GM18907 (cell line): ENCODE results near the gene MYO1A.
"Not testable (repeated sequence)": the region's sequence is repeated elsewhere in the genome, so short reads cannot be mapped to it uniquely, and the experiment has no call there.

Experiments used
- ATAC-seq: cut with Tn5 transposase; IDR thresholded peaks from one replicate; pipeline ENCODE4 v1.9.1; 2021; ENCODE audit warnings: mild to moderate bottlenecking, moderate library complexity; ENCODE audit not compliant: unreplicated experiment

MYO1A gene

DNA sequence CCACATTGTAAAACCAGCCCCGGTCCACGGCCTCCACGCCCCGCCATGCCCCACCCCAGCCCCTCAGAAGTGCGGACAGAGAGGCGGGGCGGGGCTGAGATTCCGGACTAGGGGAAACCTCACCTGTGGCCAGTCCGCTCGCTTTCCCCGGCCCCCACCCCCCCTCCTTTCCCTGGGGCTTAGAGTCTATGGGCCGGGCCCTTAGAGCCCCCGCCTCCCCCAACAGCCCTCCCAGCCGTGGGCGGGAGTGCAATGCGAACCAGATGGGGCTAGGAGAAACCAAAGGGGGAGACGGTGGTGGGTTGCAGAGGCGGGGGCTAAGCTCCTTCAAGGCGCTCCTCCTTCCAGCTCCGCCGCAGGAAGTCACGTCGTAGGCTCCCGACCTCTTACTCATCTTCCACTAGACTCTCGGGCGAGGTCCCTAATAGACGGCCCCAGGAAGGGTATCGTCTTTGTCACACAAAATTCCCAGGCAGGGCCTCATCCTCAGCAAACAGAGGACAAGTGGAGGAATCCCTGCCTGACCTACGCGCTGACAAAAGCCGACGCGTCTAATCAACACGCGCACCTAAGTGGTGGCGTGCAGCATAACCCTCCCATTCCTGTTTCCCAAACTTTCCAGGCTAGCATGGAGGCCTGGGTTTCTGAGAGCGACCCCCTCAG, 37.9 kb upstream of the MYO1A start:
- peak; percentile 38 for ATAC-seq

DNA sequence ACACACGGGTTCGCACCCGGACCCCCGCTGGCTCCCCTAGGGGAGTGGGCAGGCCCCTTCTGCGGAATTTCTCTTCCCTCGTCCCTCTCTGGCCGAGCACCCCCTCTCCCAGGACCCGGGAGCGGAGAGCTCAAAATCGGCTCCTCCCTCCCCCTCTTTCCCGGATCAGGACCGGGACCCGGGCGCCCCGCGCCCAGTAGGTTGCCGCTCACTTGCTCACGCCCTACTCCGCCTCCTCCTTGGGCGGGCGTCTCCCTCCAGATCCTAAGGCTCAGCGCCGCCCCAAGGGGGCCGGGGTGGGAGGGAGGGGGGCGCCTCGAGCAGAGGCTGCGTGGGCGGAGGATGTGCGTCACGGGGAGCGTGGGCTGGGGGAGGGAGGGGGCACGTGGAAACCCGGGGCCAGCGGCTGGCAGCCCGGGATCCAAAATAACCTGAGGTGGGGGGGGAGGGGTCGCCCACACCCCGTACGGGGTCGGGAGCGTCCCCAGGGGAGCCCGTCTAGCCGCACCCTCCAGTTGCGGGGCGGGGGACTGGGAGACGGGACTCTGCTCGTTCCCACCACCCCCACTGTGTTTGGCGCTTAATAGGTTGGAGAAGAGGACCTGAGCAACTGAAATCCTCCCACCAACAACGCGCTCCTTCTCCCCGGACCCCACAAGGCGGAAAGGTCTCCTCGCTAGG, 37.2 kb upstream of the MYO1A start:
- ATAC-seq = peak; percentile 32

DNA sequence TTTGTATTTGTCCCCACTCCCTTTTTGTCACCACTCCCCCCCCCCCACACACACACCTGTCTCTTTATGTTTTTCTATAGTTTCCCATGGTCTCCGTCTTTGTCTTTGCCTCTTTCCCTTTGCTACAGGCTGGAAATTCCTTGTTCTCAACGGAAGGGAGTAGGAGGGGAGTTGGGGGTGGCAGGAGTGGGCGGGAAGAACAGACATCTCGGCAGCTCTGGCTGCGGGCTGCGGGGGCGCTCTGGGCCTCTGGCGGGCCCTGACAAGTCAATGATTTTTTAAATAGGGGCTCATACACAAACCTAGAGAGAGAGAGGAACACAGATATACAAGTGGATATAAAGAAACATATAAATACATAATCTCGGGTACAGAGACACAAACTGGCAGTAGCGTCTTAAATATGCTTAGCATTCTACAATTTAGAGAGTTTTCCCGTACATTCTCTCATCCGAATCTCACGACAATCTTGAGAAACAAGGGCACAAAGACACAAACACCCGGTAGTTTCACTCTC, 36.6 kb upstream of the MYO1A start:
- ATAC-seq = no peak

DNA sequence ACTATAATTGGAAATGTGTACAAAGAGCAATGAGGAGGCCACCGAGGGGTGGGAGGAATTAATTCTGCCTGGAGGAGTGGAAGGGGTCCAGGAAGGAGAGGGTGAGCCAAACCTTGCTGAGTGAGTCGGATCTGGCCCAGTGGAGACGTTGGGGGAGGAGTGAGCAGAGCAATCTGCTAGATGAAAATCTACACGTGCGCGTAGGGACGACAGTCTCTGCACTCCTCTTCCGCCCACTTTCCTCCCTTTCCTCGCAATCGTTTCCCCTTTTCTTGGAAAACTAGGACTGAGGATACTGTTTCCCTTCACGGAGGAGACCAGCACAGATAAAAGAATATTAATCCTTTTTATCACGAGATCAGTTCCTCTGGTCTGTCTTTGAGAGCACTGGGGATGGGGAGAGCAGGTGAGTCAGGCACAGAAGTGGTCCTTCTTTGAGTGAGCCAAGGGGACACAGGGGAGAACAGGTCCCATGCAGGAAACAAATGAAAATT, 36.1 kb upstream of the MYO1A start:
- no peak for ATAC-seq

DNA sequence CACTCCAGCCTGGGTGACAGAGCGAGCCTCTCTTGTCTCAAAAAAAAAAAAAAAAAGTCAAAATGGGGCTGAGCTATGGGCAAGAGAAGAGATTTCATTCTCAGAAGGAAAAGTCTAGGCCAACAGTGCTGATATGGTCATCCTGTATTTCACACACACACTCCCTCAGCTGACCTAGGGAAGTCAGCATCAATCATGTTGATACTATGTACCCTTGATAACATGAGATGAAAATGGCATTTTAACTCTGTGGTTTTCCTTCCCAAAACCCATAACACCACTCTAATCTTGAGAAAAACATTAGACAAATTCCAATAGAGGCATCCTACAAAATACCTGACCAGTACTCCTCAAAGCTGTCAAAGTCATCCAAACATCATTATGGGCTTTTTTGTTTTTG, 30.9 kb upstream of the MYO1A start:
- no peak for ATAC-seq

DNA sequence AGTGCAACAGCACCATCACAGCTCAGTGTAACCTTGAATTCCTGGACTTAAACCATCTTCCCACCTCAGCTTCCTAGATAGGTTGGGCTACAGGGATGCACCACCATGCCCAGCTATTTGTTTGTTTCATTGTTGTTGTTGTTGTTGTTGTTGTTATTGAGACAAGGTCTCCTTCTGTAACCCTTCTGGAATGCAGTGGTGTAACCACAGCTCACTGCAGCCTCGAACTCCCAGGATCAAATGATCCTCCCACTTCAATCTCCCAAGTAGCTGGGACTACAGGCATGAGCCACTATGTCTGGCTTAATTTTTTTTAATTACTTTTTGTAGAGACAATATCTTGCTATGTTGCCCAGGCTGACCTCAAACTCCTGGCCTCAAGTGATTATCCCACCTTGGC, 29.9 kb upstream of the MYO1A start:
- no peak for ATAC-seq

DNA sequence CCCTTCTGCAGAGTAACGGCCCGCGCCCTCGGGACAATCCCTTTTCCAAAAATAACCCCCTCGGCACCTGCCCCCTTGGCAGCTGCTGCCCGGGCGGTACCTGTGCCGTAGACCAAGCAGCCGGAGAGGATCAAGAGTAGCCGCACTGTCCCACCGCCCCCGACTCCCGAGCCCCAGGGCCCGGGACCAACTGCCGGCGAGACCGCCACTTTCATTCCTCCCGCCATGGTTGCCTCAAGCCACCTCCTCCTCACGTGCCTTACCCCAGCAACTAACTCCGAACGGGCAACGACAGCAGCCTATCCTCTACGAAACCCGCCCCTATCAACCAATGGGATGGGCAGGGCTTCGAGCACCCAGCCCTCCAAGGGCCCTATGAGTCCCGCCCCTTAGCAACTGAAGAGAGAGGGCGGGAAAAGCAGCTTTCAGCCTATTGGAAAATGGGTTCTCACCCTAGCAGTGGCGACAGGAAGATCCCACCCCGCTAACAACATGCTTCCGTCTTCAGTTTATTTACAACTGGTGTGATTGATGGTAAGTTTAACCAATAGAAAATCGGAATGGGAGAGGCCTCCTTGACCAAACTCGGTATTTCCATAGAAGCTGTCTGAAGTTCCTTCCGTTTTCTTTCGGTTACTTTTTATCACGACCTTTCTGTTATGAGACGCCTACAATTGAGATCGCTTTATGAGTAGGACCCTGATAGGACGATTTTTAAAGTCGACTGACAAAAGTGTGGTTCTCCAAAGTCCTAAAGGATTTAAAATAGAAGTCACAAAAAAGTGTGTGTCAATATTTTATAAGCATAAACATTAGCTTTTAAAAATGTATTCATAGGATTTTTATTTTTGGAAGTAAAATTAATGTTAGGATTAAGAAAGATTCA, 28.8 kb upstream of the MYO1A start, which contains the start of gene NEMP1:
TSS of gene NEMP1 (minus strand) at position 273 of the 886 bp plus-strand sequence. CDS start at position 227, 46 bp downstream.
- peak; percentile 94 for ATAC-seq

DNA sequence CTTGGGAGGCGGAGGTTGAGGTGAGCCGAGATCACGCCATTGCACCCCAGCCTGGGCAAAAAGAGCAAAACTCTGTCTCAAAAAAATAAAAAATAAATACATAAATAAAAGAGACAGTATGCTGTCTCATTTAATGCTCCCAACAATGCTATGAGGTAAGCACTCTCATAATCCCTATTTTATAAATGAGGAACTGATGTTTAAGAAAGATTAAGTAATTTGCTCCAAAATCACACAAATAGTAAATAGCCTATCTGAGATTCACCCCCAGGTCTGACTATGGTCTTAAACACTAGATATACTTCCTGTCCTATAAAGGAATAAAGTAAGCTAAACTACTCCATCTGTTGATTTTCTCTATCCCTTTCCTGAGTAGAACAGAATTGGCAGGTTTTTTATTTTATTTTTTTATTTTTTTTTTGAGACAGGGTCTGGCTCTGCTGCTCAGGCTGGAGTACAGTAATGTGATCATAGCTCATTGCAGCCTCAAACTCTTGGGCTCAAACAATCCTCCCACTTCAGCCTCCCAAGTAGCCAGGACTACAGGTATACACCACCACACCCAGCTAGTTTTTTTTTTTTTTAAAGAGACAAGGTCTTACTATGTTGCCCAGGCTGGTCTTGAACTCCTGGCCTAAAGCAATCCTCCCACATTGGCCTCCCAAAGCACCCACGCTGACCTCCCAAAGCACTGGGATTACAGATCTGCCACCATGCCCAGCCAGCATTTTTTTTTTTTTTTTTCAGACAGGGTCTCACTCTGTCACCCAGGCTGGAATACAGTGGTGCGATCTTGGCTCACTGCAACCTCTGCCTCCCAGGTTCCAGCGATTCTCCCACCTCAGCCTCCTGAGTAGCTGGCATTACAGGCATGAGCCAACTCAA, 23.9 kb upstream of the MYO1A start:
- not testable (repeated sequence) for ATAC-seq

DNA sequence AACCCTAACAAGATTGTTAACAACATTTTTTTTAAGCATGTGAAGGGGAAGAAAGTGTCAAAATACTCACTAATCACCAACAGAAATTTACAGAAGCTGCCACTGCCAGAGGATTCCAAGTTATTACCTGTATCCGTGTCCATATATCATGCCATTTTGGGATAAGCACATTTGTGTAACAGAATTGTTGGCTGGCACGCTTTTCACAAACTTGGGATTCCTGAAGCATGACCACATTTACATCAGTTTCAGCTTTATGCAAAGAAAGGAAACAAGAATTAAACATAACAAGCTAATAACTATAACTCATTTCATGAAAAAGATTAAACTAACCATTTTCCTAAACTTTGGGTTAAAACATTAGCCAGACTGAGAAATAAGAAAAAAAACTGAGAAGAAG, 22.7 kb upstream of the MYO1A start:
- no peak for ATAC-seq

DNA sequence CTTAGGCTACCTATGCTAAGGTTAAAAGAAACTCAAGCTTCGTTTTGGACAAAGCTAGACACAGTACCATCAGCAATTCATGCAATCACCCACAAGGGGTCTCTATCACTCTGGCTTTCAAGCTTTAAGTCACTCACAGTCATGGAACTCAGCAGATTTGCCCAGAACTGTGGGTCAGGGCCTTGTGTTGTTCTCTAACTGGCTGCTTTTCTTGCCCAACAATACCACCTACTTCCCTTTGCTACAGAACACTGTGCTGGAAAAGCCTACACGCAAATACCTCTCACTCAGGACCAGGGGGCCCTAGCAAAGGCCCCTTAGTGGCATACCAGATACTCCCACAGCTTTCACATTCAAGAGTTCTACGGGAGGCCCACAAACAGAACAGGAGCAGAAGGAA, 19.6 kb upstream of the MYO1A start:
- ATAC-seq = peak; percentile 72

DNA sequence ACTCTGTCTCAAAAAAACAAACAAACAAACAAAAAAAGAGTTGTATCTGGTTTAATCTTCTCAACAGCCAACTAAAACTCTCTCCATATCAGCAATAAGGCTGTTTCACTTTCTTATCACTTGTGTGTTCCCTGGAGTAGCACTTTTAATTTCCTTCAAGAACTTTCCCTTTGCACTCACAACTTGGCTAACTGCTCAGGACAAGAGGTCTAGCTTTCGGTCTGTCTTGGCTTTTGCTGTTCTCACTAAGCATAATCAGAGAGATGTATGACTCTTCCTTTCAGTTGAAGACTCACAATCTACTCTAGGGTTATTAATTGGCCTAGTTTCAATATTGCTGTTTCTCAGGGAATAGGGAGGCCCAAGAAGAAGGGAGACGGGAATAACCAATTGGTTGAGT, 16.3 kb upstream of the MYO1A start:
- no peak for ATAC-seq

DNA sequence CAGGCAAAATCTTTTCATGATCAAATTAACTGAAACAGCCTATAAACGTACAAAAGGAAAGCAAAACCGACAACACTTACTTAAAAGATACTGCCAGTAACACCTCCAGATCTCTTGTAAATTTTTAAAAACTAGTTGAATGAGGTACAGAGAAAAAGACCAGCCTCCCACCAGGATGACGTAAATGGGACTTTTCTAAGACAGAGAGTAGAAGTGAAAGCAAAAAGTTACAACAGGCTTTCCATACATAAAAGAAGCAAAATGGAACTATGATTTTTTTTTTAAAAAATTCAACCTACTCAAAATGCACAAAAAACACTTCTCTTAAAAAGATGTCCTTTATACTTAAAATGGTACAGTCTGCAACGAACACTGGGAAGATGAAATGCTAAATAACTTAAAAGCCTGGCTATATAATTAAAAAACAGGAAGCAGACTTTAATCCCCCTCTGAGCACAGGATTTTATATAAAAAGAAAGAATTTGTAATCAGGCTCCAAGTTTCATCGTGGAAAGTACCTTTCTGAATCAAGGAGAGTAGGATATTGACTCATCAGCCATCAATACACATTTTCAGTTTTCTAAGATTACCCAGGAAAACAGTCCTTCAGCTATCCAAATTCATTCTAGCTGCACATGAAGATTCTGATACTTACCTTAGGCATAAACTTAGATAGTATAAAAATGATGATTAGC, 14.2 kb upstream of the MYO1A start:
- ATAC-seq = peak; percentile 79

DNA sequence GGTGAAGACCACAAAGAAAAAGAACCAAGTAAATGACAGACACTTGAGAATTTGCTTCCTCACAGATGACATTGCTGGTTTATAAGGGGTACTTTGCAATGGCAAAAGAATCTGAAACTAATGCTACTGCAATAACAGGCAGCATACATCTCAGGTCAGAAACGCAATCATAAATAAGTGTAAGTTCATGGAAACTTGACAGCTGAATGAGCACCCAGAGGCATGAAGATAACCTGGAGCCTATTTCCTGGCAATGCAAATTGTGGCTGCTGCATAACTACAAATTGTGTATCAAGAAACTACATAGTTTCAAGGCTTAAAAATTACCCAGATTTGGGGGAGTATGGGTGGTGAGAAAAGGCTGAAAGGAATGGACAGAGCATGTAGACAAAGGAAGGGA, 8.5 kb upstream of the MYO1A start:
- ATAC-seq = peak; percentile 61

DNA sequence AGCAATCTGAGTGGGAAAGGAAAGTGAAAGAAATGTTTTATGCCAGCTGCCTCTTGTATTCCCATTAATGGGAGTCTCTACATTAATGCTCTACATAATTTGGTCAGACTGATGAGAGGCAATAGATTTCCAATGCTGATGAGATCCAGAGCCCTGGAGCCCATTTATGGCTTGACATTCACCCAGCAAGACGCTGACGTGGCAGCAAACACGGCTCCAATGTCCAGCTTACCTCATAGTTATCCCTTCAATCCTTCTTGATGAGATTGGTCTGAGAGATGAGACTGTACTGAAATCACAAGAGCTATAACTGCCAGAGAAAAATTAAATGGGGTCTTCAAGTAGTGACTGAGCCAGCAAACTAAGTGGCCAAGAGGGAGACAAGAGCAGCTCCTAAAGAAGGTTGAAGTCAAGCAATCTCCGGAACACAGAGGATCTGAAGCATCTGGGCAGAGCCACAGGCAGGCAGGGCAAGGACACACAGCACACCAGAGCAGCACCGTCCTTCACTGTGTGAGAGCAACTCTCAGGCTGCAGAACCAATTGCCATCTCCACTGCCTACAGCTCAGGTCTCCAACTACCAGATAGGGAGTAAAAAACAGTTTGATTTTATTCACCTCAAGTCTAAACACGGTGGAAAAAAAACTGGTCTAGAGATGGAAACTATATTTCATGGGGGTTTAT, 7.3 kb upstream of the MYO1A start:
- no peak for ATAC-seq

DNA sequence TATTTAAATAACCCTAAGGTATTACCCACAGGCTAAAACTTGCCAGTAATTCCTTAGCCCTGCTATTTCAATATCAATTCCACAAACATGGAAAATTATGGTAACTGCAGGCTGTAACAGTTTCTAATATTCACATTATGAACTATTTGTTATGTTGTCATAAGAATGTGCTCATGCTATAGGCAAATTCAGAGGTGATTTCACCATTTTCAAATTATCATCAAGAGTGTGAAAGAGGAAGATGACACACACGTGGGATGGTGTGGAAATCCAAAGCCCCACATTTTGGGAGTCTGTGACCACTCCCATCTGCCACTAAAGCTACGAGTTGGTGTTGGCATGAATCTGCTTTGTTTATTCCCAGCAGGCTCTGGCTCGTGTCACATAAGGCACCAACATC, 5.9 kb upstream of the MYO1A start:
- ATAC-seq = no peak

DNA sequence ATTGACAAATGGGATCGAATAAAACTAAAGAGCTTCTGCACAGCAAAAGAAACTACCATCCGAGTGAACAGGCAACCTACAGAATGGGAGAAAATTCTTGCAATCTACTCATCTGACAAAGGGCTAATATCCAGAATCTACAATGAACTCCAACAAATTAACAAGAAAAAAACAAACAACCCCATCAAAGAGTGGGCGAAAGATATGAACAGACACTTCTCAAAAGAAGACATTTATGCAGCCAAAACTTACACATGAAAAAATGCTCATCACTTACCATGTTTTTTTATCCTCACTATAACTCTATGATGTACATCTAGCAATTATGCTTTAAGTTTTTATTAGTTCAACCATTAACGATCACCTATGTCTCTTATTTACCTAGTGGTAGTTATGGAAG, 4.0 kb upstream of the MYO1A start:
- not testable (repeated sequence) for ATAC-seq

DNA sequence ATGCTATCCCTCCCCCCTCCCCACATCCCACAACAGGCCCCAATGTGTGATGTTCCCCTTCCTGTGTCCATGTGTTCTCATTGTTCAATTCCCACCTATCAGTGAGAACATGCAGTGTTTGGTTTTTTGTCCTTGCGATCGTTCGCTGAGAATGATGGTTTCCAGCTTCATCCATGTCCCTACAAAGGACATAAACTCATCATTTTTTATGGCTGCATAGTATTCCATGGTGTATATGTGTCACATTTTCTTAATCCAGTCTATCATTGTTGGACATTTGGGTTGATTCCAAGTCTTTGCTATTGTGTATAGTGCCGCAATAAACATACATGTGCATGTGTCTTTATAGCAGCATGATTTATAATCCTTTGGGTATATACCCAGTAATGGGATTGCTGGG, 3.2 kb upstream of the MYO1A start:
- not testable (repeated sequence) for ATAC-seq

DNA sequence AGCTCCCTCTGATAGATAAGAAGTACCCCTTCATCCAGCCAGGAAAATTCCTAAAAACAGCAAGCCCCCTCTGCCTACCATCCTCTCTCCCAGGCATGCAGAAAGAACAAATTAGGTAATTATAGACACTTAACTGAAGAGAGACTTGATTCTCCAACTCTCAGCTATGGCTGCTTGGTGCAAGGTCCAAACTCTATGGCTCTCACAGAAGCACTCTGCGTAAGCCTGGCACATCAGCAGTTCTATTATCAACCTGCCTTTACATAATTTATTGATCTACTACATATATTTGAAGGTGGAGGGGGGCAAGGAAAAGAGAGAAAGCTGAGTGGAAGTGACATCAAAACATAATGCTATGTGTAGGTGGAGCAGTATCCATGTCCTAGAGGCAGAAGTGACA, 1.1 kb upstream of the MYO1A start:
- ATAC-seq = no peak

DNA sequence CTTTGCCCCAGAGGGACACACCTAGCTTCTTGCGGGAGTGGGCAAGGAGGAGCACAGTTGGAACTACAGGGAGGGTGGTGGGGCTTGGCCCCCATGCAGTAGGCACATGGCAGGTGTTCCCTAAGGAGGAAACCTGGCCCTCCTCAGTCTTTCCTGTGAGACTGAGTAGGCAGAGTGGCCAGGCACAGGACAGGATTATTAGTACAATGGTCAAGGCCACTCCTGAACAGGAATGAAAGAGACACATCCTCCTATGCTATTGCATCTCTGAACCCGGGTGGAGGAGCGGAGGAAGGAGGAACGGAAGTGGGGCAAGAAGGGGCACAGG, 846 bp downstream of the MYO1A start:
- no peak for ATAC-seq
